Endothelial cell of hepatic sinusoid (primary cell): ENCODE measurements around the gene SLC9A9.
"Not testable (repeated sequence)": the region's sequence is repeated elsewhere in the genome, so short reads cannot be mapped to it uniquely, and the experiment has no call there.

Experiments
- in situ Hi-C: cut with HindIII; loops from 2 replicates; pipeline ENCODE4 v1.10.0; 2017; ENCODE audit warnings: low sequenced_read_pairs

Gene SLC9A9

DNA sequence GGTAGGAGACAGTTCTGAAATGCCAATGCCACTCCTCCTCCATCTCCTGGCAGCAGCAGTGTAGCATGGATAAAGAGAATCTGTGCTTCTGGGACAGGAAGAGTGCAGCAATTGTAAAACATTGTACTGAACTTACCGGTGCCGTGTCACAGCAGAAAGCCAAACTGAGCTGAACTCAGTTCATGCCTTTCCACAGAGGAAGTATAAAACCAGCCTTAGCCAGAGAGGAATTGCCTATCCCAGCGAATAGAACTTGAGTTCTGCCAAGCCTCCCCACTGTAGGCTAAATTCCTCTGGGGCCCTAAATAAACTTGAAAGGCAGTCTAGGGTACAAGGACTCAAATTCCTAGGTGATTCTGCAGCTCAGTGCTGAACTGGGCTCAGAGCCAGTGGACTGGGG, 148.8 kb downstream of the SLC9A9 start:
- in situ Hi-C loops: no loop called here

DNA sequence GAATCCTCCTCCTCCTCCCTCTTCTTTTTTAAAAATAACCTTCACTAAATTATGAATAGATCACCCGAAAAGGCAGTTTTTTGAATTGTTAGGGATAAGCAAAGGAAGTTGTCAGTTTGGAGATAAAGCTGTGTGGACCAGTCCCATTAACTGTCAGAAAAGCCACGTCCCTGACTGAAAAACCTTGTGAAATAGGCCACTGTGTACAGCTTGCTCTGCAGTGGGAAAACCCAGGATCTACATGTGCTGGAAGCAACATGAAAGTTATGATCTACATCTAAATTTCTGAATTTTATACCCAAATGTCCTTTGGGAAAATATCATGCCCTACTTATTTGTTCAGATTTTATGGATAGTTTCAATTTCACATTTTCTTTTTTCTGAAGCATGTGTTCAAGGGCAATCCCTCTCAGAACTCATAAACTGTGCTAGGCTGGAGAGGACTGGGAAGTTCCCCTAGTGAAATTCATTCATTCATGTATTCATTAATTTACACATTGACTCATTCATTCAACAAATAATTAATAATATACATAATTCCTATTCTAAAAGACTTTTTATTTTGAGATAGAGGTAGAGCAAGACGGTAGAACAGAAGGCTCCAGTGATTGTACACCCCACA, 149.5 kb downstream of the SLC9A9 start:
- in situ Hi-C loops: no loop called here

DNA sequence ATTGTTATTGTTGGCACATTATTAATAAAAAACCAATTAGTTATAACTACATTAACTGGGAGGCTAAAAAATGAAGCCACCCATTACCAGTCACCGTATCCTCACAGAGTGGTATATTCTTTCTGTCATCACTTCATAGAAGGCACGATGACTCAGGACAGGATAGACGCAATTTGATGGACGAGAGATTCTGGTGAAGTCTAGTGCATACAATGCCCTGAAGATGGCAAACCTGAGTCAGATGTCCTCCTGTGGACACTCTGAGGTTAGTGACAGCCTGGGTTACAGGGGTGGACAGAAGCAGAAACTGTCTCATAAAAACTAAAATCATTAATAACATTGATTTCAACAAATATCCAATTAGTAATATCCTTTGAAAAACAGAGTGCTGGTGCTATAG, 150.3 kb downstream of the SLC9A9 start:
- in situ Hi-C loops: no loop called here

DNA sequence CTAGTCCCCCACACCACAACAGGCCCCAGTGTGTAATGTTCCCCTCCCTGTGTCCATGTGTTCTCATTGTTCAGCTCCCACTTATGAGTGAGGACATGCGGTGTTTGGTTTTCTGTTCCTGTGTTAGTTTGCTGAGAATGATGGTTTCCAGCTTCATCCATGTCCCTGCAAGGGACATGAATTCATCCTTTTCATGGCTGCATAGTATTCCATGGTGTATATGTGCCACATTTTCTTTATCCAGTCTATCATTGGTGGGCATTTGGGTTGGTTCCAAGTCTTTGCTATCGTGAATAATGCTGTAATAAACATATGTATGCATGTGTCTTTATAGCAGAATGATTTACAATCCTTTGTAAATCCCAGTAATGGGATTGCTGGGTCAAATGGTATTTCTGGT, 152.9 kb downstream of the SLC9A9 start:
- in situ Hi-C loops: not testable (repeated sequence)

DNA sequence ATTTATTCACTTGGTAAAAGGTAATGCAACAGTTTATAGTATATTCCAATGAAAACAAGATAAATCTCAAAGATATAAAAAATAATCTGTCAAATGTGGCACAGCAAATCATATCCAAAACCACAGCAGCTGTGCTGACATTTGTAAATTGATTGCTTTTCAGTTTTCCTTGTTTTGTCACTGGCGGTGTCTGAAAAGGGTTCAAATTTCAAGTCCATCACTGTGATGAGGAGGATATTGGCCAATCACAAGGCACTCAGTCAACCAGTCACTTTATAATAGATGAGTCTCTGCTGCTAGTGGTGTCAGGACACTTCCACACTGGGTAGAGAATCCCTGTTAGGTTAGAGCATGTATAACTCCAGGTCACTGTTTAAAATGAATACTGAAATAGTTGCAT, 154.8 kb downstream of the SLC9A9 start:
- in situ Hi-C loops: no loop called here

DNA sequence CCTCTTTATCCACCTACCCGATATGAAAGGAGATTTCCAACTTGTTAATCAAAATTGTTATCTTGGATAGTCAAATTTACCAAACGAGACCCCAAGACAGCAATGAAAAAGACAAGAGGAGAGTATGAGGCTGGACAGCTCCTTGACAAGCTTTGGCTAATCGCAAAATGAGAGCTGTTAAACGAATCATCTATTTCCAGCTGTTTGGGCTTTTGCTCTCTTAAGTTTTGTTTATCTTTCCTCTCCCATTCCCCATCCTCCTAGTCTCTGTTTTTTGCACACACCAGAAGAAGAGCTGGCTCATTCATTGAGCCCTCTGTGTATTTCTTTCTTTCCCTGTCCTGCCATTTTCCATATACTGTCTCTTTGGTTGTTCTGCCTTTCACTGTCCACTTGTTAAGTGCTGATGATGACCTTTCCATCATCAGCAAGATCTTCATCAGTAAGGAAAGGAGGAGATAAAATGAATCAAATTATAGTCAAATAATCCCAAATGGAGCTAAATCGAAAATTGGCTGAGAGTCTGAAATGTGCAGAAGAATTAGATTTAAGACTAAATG, 161.6 kb downstream of the SLC9A9 start:
- in situ Hi-C loops: no loop called here

DNA sequence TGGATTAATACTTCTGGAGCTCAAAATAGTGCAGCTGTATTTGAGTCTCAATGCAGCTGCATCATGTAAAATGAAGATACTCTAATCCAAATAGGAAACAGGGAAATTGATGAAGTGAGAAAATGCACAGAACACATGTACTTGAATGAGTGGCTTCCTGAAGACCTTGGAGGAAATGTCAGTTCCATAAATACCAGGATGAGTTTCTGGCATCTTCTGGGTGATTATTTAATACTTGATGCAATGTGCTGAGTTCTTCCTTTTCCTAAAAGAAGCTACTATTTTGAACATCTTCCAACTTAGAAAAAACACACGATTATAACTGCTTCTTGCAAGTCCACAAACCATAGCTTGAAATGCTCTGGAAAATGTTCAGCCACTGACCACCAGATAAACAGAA, 162.8 kb downstream of the SLC9A9 start:
- in situ Hi-C loops: no loop called here

DNA sequence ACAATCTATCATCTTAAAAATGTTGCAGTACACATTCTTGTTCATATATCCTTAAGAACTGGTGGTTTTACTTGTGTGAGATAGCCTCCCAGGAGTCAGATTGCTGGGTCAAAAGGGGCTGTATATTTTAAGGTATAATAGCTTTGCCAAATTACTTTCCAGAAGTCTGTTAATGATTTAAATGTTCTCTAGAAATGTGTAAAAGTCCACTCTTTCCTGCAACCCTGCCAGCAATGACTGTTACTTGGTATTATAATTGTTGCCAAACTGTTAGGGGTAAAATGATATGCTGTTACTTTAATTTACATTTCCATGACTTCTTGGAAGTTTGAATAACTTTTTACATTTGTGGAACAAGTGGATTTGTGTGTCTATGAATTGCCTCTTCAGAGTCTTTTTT, 170.8 kb downstream of the SLC9A9 start:
- in situ Hi-C loops: loop anchor here (5.0 to 10.0 kb wide), 2 partner anchors 35 to 77 kb away; no protein-coding TSS in a partner anchor

DNA sequence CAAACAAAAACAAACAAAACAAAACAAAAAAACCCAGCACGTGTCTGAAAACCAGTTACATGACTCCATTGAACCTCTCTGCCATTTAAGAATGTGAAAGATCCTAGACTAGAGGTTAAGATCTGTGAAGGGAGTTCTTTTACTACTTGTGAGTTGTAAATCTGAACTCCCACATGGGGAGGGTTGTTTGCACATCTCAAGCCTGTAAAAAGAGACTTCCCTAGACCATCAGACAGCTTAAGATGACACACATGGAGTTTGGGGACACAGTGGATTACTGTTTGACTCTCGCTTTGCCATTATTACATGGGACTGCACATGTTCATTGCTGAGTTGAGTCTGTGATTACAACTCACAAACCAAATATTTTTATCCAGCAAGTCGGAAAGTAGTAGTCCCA, 171.5 kb downstream of the SLC9A9 start:
- in situ Hi-C loops: loop anchor here (5.0 to 10.0 kb wide), 2 partner anchors 36 to 78 kb away; no protein-coding TSS in a partner anchor

DNA sequence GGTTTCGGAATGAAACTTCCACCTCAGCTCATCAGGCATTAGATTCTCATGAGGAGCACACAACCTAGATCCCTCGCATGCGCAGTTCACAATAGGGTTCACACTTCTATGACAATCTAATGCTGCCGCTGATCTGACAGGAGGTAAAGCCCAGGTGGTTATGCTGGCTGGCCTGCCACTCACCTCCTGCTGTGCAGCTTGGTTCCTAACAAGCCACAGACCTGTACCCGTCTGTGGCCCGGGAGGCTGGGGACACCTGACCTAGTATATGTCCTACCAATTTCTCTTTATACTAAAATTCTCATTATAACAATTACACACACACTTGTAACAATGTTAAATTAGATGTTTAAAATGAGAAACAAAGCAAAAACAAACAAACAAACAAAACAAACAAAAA, 172.2 kb downstream of the SLC9A9 start:
- in situ Hi-C loops: loop anchor here (5.0 to 10.0 kb wide), 2 partner anchors 36 to 79 kb away; no protein-coding TSS in a partner anchor

DNA sequence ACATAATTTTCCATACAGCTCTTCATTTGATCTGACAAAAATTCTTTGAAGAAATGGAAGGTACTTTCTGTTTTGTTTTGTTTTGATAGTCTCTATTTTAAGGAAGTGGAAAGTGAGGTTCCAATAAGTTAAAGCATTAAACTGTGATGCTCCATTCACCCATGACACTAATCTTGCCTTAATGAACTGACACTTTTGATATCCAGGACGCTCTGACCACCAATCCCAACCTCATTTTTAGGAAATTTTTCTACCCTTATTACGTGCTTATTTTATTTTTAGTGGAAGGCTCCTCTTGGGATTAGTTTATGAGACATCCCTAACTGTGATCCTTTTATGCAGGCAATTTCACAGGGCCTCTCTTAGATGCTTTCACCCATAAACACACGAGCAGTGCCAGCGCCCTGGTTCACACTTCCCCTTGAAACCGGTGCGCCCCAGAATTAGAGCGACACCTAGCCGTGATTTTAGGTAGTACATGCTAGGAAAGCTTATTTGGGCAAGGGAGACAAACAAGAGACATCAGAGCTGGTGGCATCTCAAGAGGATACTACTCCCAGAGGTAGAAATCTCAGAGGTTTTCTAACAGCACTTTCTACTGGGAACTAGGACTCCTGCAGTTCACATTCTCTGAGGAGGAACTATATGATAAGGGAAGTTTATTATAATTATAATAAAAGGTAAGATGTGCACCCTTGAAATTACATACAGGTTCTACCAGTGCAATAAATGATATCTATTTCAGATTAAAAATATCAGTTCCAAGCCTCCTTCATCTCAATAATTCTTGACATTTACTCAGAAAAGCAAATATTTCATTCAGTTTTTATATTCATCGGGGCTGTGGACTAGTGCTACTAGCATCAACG, 173.9 kb downstream of the SLC9A9 start:
- in situ Hi-C loops: loop anchor here (5.0 to 25.0 kb wide), 3 partner anchors 80 to 562 kb away; partner anchors contain the start of gene CHST2

DNA sequence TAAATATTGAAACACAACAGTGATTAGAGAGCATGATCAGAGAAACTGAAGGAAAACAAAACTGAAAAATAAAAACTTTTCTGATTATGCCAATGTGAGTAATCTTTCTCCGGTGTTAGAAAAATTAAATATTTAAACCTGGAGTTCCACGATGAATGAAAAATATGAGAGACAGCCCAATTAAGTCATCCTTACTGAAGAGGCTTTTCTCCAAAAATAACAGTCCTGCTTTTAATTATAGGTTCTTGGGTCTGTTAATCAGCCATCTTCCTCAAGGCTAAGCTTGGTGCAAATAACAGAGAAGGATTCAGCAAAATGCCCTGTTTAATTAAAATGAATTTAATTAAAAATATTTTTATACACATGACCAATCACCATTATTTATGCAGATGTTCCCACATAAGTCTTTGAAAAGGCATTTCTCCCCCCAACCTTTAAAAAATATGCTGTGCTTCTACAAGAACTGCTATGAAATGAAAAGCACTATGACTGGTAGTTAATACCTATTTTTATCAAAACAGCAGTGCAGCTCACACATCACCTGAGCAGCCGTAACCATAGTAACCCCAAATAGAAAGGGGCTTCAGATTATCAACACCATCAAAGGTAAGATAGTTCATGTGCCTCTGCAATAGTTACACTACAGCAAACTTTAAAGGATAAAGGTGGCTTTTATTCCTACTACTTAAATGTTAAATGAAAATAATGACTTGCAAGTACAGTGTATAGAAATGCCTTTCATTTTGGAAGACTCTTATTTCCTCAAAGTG, 175.7 kb downstream of the SLC9A9 start:
- in situ Hi-C loops: loop anchor here (5.0 to 25.0 kb wide), 3 partner anchors 82 to 560 kb away; partner anchors contain the start of gene CHST2

DNA sequence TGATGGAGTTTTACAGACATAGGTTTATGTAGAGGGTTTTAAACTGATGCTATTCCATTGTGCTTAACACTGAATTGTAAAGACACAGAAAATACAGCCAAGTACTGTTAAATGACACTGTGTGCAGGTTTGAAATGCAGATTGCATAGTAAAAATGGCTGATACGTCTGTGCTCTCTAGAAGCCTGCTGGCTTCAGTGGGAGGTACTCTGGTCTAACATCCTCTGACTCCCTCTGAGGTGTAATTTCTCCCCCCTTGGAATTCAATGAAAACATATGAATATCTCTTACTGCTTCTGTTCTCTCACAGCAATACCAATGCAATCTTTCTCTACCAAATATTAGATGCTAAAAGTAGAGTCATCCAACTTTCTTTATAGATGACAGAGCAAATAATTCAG, 176.6 kb downstream of the SLC9A9 start:
- in situ Hi-C loops: loop anchor here (5.0 to 25.0 kb wide), 3 partner anchors 83 to 559 kb away; partner anchors contain the start of gene CHST2

DNA sequence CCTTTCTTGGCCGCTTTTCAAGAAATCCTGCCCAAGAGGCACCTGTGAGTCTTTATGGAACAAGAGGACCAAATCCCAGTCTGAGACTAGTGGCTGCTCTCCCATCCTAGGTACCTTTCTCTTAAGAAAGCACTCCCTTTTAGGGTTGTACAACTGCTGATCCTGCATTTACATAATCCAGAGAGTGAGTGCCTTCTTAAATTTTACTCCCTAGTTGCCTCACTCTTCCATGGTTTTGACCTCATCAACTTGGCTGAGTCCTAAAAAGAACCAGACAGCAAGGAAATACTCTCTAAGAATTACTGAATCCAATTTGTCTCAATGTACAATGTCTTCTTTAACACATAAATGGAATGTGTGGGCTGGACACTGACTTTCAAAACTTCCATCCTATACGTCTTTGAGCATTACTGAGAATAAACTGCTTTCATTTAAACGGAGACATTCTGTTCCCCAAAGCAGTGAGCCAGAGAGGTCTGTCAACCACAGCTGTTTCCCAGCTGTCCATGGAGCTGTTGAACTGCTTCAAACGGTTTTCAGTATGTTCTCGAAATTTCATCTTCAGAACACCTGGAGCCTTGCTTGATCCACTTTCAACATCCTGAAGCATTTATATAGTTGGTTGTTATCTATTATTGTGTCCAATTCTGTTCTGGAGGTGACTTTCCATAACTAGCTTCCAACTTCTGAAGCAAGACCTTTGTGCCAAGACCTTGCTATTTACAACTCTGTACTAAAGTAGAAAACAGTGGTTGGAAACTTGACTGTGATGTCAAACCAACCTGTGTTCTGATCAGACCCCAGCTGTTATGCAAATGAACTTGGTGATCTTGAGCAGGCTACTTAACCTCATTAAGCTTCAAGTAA, 179.1 kb downstream of the SLC9A9 start:
- in situ Hi-C loops: loop anchor here (25.0 kb wide), 1 partner anchor 557 kb away; the partner anchor contains the start of gene CHST2

DNA sequence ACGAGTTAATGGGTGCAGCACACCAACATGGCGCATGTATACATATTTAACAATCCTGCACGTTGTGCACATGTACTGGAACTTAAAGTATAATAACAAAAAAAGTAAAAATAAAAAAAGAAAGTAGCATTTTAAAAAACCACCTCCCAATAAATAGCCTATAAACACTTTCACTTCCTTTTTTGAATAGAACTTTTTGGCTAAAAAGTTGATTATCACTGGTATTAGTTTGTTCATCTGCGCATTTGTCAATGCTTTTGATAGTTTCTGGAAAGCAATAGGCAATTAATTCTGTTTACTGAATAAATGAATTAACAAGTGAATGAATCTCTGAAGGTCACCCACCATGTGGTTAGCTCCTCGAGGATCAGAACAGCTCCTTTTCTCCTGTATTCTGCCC, 179.9 kb downstream of the SLC9A9 start:
- in situ Hi-C loops: loop anchor here (25.0 kb wide), 1 partner anchor 556 kb away; the partner anchor contains the start of gene CHST2

DNA sequence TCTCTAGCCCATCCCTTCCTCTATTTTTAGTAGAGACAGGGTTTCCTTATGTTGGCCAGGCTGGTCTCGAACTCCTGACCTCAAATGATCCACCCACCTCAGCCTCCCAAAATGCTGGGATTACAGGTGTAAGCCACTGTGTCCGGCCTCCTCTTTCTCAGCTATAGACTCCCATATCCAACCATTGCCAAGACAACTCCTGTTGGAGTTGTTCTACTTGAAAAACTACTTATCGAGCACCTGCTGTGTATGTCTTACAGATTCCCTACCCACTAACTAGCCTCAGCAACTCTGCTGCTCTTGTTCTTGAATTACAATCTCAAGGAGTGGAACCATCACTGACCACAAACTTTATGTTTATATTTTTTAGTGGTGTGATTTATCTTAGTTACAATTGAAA, 186.6 kb downstream of the SLC9A9 start:
- in situ Hi-C loops: loop anchor here (25.0 kb wide), 1 partner anchor 549 kb away; the partner anchor contains the start of gene CHST2

DNA sequence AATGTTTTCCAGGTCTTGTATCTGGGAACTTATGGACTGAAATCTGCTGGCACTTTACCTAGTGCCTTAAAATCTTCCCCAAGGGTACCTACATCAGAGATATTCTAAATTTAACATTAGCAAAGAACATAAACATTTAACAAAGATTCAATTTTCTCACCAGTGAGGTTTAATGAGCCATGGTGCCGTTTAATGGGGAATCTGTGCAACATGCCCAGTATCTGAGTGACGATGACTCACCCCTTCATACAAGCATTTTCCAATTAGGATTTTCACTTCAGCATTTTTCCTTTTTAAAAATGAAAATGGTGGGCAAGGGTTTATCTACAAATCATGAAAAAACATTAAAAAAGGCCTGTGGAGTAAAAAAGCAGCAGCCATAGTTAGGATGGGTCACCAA, 189.4 kb downstream of the SLC9A9 start:
- in situ Hi-C loops: loop anchor here (25.0 kb wide), 1 partner anchor 547 kb away; the partner anchor contains the start of gene CHST2

DNA sequence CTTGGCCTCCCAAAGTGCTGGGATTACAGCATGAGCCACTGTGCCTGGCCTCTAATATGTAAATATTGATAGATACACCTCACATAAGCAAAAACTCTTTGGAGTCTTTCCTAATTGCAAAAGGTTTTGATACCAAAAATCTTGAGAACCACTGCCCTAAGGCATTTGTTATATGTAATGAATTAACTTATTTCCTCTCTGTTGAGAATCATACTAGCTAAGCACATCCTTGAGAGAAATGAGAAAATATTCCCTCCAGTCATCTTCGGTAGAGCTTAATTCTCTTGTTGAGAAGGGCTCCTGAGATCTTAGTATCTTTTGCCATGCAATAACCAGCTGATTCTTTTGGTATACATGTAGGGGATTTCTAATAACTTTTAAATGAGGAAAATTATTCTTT, 190.2 kb downstream of the SLC9A9 start:
- in situ Hi-C loops: loop anchor here (25.0 kb wide), 1 partner anchor 546 kb away; the partner anchor contains the start of gene CHST2

DNA sequence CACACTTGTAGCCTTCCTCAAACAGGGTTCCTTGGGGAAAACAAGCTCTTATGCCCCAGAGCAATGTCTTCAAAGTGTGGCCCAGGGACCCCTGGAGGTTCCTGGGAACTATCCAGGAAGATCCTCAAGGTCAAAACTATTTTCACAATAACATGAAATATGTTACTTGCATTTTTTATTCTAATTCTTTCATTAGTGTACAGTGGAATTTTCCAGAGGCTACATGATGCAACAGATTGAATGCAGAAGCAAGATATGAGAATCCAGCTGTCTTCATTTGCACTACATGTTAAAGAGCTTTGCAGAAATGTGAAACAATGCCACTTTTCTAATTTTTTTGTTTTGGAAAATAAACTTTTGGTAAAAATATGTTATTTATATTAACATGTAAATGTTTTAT, 190.9 kb downstream of the SLC9A9 start:
- in situ Hi-C loops: loop anchor here (25.0 kb wide), 1 partner anchor 545 kb away; the partner anchor contains the start of gene CHST2
